ENCODE results near the gene XCL2.
"Not testable (repeated sequence)": the region's sequence is repeated elsewhere in the genome, so short reads cannot be mapped to it uniquely, and the experiment has no call there.

DNA sequence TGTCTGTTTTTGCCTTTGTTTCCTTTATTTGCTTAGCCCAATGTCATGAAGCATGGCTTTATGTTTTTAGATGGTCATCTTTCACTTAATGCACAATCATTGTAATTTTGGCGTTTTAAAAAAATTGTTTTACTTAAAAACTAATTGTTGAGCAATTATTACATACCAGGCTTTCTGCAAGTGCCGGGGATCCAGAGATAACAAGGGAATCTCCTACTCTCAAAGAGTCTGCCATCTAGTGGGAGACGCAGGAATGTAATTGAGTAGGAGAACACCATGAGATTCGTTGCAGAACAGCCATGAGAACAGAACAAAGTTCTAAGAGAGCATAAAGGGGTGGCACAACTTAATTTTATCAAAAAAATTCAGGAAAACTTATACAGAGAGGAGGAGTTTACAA is 30.4 kb upstream of the XCL2 start:
- TF ChIP-seq EP300, POLR2AphosphoS5, POLR2A (IDR thresholded peaks at IDR 0.05): not testable (repeated sequence)
- TF ChIP-seq, protein P1, sequence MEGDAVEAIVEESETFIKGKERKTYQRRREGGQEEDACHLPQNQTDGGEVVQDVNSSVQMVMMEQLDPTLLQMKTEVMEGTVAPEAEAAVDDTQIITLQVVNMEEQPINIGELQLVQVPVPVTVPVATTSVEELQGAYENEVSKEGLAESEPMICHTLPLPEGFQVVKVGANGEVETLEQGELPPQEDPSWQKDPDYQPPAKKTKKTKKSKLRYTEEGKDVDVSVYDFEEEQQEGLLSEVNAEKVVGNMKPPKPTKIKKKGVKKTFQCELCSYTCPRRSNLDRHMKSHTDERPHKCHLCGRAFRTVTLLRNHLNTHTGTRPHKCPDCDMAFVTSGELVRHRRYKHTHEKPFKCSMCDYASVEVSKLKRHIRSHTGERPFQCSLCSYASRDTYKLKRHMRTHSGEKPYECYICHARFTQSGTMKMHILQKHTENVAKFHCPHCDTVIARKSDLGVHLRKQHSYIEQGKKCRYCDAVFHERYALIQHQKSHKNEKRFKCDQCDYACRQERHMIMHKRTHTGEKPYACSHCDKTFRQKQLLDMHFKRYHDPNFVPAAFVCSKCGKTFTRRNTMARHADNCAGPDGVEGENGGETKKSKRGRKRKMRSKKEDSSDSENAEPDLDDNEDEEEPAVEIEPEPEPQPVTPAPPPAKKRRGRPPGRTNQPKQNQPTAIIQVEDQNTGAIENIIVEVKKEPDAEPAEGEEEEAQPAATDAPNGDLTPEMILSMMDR (IDR thresholded peaks at IDR 0.05): peak in 5 of 7 experiments; percentile 31 to 48 (median 44)

Measured in stomach (tissue), 4 donors.